MCF 10A (cell line): ENCODE data around the gene METTL27. TPM values are rescaled to one million over a fixed set of nuclear protein-coding genes. Genes with fewer than 3 reads are reported as not detected.
A peak's percentile ranks its signal among the peaks of the same experiment; 100 is the strongest.

Experiments used
- BruUV-seq: library from RNA; stranded (reverse); fragments of 400-500 nt; replicated peaks from 2 replicates; lab custom pipeline; 2021; lab: Mats Ljungman, UMichigan
- CTCF ChIA-PET: fragments of 300-600 bp; sonication (Branson Sonifier 250); formaldehyde crosslinking; extraction: SDS; loops from one replicate; lab custom pipeline; 2021; ENCODE audit warnings: antibody characterized with exemption, inconsistent platforms; lab: Yijun Ruan, JAX
- POLR2A ChIA-PET: fragments of 300-600, 350-650 bp; sonication (Branson Sonifier 250); formaldehyde crosslinking; extraction: SDS; loops from one replicate; lab custom pipeline; 2020; ENCODE audit warnings: antibody characterized with exemption, inconsistent platforms; lab: Yijun Ruan, JAX
- DNase-seq: peaks from one replicate; pipeline ENCODE4 v3.0.0-alpha.2; 2018; ENCODE audit not compliant: unreplicated experiment
- H3K27ac Mint-ChIP-seq: one replicate; pipeline ENCODE4 v1.8.0; 2022; ENCODE audit warnings: mild to moderate bottlenecking, low read depth, mixed read lengths; ENCODE audit not compliant: unreplicated experiment
- H3K27me3 Mint-ChIP-seq: one replicate; pipeline ENCODE4 v1.8.0; 2022; ENCODE audit warnings: mixed read lengths; ENCODE audit not compliant: insufficient read depth, unreplicated experiment
- H3K36me3 Mint-ChIP-seq: one replicate; pipeline ENCODE4 v1.8.0; 2022; ENCODE audit warnings: mild to moderate bottlenecking, moderate library complexity, mixed read lengths; ENCODE audit not compliant: insufficient read depth, unreplicated experiment
- H3K4me1 Mint-ChIP-seq: one replicate; pipeline ENCODE4 v1.8.0; 2022; ENCODE audit warnings: mixed read lengths; ENCODE audit not compliant: insufficient read depth, unreplicated experiment
- H3K4me3 Mint-ChIP-seq: one replicate; pipeline ENCODE4 v1.8.0; 2022; ENCODE audit warnings: mild to moderate bottlenecking, moderate library complexity, mixed read lengths; ENCODE audit not compliant: unreplicated experiment
- H3K9me3 Mint-ChIP-seq: one replicate; pipeline ENCODE4 v1.8.0; 2022; ENCODE audit warnings: mixed read lengths; ENCODE audit not compliant: unreplicated experiment
- CTCF ChIP-seq: fragments of 200-600 bp; IDR thresholded peaks from one replicate; pipeline ENCODE4 v1.8.0; 2022; ENCODE audit warnings: antibody characterized with exemption, mild to moderate bottlenecking; ENCODE audit not compliant: unreplicated experiment
- intact Hi-C: fragments of 100-400 bp; cut with micrococcal nuclease; formaldehyde crosslinking; loops from 2 replicates; pipeline ENCODE4 v1.14.1; 2022
- total RNA-seq: library from RNA; stranded (reverse); gene quantifications from 2 replicates; pipeline ENCODE4 v1.2.3, GENCODE V29; 2022

The METTL27 gene
- total RNA-seq, 1 experiment from 2014 or later = 4.4 TPM

- H3K9me3 Mint-ChIP-seq = no peaks in the 10 kb centered on the region
- ChIA-PET POLR2A (interaction anchor here (1.0 kb wide), 1 partner anchor 124 kb away, joined by 3 read pairs; no protein-coding TSS in a partner anchor), CTCF (interaction anchor here (1.0 to 1.1 kb wide), 2 partner anchors 168 to 252 kb away, joined by 3 to 4 read pairs; no protein-coding TSS in a partner anchor)
- no TSS peak for BruUV-seq
- no peak for DNase-seq
- H3K4me3 Mint-ChIP-seq = no peak overlapping the region
- no peaks in the 10 kb centered on the region for H3K36me3 Mint-ChIP-seq
- no peaks in the 10 kb centered on the region for H3K4me1 Mint-ChIP-seq
- intact Hi-C loops = loop anchor here (5.0 kb wide), 1 partner anchor 252 kb away; no protein-coding TSS in a partner anchor
- TF ChIP-seq CTCF = no peak
- H3K27me3 Mint-ChIP-seq = peaks cover 12% of the 10 kb centered on the region
- H3K27ac Mint-ChIP-seq = no peak overlapping the region
These were observed 16.5 kb upstream of the METTL27 start for GRCh38 chr7:73858807-73859206.

GRCh38 chr7:73856941-73857340 is 14.6 kb upstream of the METTL27 start:
- POLR2A ChIA-PET = interaction anchor here (0.9 kb wide), 1 partner anchor 121 kb away, joined by 4 read pairs; no protein-coding TSS in a partner anchor
- no peaks in the 10 kb centered on the region for H3K9me3 Mint-ChIP-seq
- intact Hi-C loops = loop anchor here (5.0 kb wide), 1 partner anchor 250 kb away; no protein-coding TSS in a partner anchor
- no peak for DNase-seq
- TF ChIP-seq CTCF = no peak
- CTCF ChIA-PET = interaction anchor here (0.6 to 3.3 kb wide), 9 partner anchors 61 to 350 kb away, joined by 3 to 35 read pairs (median 3); partner anchors contain the start of genes ABHD11 and VPS37D
- no TSS peak for BruUV-seq
- H3K27ac Mint-ChIP-seq = no peak overlapping the region
- H3K4me3 Mint-ChIP-seq = no peak overlapping the region
- peaks cover 12% of the 10 kb centered on the region for H3K27me3 Mint-ChIP-seq
- peaks cover 6% of the 10 kb centered on the region for H3K4me1 Mint-ChIP-seq
- H3K36me3 Mint-ChIP-seq = no peaks in the 10 kb centered on the region

GRCh38 chr7:73852500-73852899 is 10.2 kb upstream of the METTL27 start:
- Mint-ChIP-seq H3K36me3 (no peaks in the 10 kb centered on the region), H3K27ac (peak overlapping the region; percentile 94), H3K4me3 (peak overlapping the region; percentile 43), H3K4me1 (peaks cover 38% of the 10 kb centered on the region), H3K9me3 (no peaks in the 10 kb centered on the region), H3K27me3 (peaks cover 4% of the 10 kb centered on the region)
- intact Hi-C loops = no loop called here
- ChIA-PET CTCF (no interaction called here), POLR2A (interaction anchor here (2.2 to 4.4 kb wide), 2 partner anchors 25 to 30 kb away, joined by 5 to 48 read pairs; no protein-coding TSS in a partner anchor)
- DNase-seq = no peak
- BruUV-seq = no TSS peak
- TF ChIP-seq CTCF = no peak

- no peak for TF ChIP-seq CTCF
- ChIA-PET POLR2A (interaction anchor here (0.8 to 4.4 kb wide), 10 partner anchors 9 to 273 kb away, joined by 4 to 48 read pairs (median 19); partner anchors contain the start of genes ABHD11, METTL27 and TBL2), CTCF (interaction anchor here (0.7 to 1.7 kb wide), 3 partner anchors 11 to 26 kb away, joined by 3 to 6 read pairs (median 5); no protein-coding TSS in a partner anchor)
- H3K4me1 Mint-ChIP-seq = peaks cover 39% of the 10 kb centered on the region
- BruUV-seq = no TSS peak
- peak overlapping the region; percentile 94 for H3K27ac Mint-ChIP-seq
- peak; percentile 97 for DNase-seq
- H3K27me3 Mint-ChIP-seq = no peaks in the 10 kb centered on the region
- H3K36me3 Mint-ChIP-seq = no peaks in the 10 kb centered on the region
- no peaks in the 10 kb centered on the region for H3K9me3 Mint-ChIP-seq
- intact Hi-C loops = loop anchor here (1.0 kb wide), 3 partner anchors 29 to 113 kb away; partner anchors contain the start of gene ABHD11
- H3K4me3 Mint-ChIP-seq = peak overlapping the region; percentile 43
These were observed 9.4 kb upstream of the METTL27 start for GRCh38 chr7:73851410-73852338.
